ENCODE results near the gene NACC1.
"Not testable (repeated sequence)": the region's sequence is repeated elsewhere in the genome, so short reads cannot be mapped to it uniquely, and the experiment has no call there.

Gene NACC1

DNA sequence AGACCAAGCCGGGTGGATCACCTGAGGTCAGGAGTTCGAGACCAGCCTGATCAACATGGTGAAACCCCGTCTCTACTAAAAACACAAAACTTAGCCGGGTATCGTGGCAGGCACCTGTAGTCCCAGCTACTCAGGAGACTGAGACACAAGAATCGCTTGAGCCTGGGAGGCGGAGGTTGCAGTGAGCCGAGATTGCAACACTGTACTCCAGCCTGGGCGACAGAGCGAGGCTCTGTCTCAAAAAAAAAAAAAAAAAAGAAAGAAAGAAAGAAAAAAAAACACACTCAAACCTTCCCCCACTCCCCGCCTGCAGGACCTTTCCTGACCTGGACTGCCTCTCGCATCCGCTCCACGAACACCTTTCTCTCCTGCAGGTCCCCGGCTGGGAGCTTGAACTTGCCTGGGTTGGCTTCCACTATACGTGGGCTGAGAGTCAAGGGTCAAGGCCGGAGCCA, 31.1 kb downstream of the NACC1 start:
- not testable (repeated sequence) for DNase-seq

DNA sequence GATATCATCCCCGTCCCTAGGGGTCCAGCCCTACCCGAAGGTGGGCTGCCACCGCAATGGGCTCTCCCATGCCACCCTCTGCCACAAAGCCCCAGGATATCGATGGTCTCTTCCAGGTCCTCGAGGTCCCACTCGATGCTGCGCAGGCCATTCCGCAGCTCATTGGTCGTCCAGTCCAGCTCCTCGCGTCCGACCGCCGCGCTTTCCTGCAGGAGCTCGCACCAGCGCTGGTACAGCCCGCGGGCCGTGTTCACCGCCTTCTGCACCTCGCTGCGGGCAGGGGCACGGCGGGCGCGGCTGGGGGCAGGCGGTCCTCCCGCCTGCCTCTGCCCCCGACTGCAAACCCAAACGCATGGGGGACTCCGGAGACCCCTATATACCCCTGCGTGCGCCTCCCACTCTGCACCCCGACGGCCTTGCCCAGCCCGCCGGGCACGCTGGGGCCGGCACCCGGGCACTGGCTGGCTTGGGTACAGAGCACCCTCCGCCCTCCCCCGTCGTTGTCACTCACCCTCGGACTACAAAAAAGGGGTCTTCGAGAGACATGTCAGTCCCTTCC, 31.6 kb downstream of the NACC1 start:
- DNase-seq: peak; percentile 29

DNA sequence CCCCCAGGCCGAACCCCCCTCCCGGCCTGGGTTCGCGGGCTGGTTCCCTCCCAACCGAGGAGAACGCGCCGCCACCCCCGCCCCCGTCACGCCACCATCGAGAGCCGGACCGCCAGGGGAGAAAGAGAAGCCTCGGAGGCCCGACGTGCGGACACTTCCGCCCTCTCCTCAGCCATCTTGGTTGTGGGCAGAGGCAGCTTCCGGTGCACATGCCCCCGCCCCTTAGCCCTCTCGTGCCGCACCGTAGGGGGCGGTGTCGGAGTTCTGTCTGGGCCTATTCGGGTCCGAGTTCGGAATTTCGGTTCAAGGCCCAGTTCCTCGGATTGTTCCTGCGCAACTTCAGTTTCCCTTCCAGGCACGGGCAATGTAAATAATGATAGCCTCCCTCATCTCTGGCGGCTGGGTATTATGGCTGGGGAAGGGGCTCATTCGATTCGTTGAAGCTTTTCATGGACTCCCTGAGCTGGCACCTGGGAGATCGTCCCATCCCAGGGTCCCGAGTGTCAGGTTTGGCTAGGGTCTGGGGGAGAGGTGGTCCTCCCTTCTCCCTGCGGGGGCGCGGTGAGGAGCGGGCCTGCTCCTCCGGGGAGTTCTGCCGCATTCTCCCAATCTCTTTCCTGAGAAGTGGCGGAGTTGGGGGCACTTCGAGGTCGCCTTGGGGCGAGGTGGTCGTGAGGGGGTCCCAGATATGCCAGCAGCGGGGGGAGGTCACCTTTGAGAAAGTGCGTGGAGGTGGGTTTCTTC, 32.3 kb downstream of the NACC1 start, which contains the start of the genes IER2 and STX10:
Gene IER2, plus strand, starts transcription at position 225 of the 744 bp plus-strand sequence. CDS start 2,776 bp downstream, outside the sequence.
Gene STX10, minus strand, starts transcription at position 189 of the 744 bp plus-strand sequence. CDS start 202 bp downstream, outside the sequence.
- peak; percentile 94 for DNase-seq

DNA sequence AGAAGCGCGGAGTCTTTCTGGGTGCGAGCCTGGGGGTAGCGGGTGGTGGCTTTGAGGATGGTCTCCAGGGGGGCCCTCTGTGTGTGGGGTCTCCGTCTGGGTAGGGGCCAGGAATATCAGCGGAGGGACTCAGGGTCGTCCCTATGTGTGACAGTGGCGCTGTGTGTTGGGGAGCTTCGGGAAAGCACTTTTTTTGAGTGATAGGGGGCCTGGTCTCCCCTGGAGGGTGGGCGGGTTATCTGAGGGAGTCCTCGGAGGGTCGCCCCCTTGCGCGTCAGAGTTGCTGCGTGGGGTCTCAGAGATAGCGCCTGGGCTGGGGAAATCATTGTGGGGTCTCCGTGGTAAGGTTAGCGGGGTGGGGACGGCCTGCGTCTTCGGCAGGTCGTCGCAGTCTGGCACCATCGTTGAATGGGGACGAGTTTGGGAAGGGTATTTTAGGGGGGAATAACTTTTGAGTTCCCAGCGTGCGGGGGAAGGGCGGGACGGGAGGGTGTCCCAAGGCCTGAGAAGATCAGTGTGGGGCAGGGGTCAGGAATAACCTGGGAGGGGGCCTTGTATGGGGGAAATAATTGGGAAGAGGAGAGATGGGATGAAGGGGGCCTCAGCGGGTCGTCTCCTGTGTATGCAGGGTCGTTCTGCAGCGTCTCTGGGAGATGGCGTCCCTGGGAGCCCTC, 33.0 kb downstream of the NACC1 start:
- peak; percentile 17 for DNase-seq

DNA sequence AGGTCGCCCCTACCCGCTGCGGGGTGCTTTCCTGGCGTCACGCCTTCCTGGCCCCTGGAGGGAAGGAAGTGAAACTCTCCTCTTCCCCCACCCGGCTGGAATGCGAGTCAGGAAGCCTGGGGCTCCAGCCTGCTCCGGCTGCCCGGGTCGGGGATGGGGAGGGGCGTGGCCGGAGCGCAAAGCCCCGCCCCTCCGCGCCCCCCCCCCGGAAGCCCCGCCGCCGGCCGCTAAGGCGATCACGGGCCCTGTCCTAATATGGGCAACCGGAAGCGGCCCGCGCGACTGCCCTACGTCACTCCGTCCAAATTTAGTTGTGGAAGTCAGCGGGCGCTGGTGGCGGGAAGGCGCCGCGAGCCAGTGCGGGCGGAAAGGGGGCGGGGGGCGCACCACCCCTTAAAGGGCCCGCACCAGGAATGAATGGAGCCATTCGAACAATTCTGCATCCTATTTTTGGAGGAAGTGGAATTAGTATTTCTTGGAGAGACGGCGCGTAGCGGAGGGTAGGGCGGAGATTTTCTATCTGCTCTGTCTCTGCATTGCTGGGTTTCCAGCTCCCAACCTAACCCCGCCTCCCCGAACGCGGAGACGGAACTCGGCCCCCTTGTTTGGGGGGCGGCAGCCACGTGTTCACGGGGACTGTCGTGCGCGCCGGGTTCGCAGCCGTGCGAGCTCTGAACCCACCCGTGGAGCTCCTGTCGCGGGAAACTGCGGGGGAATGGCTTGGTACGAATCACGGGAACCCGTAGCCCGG, 33.7 kb downstream of the NACC1 start:
- peak; percentile 97 for DNase-seq

DNA sequence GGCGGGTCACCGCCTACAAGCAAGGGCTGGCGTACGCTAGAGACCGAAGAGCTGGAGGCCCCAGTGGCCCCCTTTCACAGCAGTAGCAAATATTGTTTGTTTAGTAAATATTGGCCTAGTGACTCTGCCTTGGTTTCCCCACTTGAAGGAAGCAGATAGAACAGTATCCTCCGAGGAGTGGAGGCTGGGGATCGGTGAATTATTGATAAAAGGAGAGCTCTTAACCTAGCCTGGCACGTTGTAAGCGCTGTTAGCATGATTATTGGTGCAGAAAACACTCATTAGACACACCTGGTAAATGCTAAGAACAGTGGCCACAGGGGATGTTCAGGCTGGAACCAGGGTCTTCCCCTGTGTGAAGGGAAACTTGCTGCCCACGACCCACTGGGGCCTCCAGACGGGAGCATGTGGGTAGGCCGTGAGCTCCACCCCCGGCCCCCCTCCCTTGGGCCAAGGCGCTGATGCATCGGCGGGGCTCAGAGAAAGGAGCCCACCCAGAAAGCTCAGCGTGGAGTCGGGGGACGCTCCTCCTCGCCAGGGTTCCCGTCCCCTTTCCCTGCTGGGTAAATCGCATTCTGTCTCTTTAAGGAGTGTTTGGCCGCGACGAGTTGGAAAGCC, 34.4 kb downstream of the NACC1 start:
- DNase-seq: no peak

DNA sequence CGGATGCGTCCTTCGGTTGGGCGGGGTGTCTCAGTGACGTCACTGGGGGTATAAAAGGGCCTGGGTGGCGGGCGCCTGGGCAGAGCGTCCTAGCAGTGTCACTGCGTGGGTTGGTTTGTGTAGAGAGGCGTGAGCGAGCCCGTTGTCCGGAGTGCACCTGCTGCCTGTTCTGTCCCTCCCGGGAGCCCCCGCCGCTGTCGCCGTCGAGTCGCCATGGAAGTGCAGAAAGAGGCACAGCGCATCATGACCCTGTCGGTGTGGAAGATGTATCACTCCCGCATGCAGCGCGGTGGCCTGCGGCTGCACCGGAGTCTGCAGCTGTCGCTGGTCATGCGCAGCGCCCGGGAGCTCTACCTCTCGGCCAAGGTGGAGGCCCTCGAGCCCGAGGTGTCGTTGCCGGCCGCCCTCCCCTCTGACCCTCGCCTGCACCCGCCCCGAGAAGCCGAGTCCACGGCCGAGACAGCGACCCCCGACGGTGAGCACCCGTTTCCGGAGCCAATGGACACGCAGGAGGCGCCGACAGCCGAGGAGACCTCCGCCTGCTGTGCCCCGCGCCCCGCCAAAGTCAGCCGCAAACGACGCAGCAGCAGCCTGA, 35.0 kb downstream of the NACC1 start:
- DNase-seq: peak; percentile 99

DNA sequence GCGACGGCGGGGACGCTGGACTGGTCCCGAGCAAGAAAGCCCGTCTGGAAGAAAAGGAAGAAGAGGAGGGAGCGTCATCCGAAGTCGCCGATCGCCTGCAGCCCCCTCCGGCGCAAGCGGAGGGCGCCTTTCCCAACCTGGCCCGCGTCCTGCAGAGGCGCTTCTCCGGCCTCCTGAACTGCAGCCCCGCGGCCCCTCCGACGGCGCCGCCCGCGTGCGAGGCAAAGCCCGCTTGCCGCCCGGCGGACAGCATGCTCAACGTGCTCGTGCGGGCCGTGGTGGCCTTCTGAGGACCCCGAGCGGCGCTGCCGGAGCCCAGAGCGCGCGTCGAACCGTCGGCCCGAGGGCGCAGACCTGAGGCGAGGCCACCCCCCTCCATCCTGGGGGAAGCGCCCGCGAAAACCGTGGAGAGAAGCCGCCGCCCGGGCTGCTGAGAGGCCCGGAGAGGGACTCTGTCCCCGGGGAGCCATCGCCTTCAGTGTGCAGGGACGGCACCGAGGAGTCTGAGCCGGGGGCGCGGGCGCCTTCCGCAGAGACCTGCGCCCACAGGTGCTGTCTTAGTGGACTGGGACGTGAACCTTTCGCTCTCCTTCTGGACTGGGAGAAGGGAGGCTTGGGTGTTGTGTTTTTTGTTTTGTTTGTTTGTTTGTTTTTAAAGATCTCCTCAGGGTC, 35.6 kb downstream of the NACC1 start:
- peak; percentile 10 for DNase-seq

DNA sequence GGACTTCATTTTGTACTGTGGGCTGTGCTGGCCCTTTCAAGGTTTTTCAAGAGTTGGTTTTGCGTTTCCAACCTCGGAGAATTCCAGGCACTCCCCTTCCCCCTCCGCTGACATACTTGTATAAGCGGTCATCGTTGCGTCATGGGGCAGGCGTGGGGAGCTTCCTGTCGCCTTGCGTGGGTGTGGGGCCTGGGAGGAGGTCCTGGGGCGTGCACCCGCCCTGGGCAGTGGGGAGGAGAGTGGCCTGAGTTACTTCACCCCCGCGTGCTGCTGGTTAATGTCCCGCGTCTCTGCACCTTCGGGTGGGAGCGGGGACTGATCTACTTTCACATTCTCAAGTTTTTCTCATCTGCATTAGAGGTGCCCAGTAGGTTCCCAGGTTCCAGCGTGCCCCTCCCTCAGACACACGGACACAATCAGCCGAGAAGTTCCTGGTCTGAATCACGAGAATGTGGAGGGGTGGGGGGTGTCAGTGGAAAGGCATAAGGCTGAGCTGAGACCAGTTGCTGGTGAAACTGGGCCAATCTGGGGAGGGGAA, 36.2 kb downstream of the NACC1 start:
- DNase-seq: peak; percentile 47

DNA sequence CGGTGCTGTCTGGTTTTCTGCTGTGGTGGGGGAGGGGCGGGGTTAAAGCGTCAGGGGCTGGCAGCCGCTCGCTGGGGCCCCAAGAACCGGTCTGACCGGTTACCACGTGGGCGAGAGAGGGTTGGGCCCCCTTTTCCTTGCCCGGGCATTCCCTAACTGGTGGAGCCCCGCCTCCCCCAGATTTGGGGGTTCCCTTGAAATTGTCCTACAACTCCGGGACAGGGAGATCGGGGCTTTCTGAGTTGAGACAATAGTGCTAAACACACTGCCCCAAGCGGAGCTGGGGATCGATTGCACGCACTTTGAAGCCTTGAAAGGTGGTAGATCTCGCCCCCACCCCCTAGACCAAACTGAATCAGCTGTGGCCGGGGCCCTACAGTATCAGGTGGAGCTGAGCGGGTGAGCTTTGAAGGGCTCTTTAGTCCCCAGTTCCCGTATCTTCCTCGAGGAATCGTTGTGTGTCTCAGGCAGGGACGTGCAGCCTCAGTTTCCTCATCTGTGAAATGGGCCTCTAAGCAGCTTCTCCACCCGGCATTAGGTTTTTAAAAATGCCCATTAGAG, 36.9 kb downstream of the NACC1 start:
- DNase-seq: peak; percentile 78

DNA sequence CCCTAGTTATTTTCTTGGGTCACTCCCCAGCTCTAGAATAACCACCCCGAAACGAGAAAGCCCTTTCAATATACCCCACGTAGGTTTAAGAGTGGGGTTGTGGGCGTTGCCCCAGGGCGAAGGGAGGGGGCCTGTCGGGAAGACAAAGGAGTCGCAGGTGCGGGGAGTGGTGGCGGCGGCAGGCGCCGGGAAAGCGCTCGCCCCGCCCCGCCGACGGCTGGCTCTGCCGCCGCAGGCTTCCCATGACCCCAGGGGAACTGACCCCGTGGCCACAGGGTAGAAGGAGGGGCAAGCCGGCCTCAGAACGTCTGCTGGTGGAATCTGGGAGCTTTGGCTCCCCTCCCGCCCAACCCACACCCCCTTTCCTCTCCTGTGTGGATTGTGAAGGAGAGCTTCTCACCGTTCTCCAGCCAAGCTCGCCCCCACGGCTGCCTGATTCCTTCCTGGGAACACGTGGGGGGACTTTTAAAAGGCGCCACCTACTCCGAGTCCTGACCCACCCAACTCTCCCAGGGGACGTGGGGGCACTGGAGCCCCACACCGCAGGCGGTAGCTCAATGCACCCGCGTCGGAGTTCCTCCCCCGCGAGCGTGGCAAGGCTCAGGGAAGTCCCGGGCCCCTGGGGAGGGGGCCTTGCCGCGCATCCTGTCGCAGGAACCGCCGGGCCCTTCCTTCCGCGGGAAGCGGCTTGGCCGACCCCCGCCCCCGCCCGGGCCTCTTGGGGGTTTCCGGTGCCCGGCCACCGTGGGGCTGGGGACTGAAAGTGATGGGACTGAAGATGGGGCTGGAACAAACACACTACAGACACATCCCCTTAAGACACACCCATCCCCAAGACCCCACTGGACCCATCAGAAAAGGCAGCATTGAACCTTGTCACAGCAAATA, 37.7 kb downstream of the NACC1 start:
- DNase-seq: peak; percentile 78

DNA sequence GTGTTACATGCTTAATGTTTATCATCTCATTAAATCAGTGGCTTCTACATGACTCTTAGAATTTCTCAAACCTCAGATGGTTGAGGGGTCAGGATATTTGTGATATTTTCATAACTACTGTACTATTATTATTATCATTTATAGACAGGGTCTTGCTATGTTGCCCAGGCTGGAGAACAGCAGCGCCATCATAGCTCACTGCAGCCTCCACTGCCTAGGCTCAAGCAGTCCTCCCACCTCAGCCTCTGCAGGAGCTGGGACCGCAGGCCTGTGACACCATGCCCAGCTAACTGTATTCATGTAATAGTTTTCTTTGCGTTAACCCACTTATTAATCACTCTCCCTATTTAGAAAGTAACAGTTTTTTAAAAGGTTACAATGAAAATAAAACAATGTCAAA, 41.6 kb downstream of the NACC1 start:
- DNase-seq: no peak

DNA sequence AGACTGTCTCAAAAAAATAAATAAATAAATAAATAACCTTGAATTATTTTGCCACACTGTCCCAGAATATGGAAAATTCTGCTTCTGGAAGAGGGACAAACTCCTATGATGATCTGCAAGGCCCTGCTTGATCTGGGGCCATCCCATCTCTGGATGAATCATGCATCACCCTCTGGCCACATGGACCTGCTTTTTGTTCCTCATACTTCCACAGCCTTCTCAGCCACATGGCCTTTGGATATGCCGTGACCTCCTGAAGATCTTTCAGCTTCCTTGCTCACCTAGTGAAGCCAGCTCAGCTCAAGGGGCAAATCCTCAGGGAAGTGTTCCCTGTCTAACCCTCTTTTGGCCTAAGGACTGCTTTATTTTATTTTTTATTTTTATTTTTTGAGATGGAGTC, 42.5 kb downstream of the NACC1 start:
- DNase-seq: no peak

DNA sequence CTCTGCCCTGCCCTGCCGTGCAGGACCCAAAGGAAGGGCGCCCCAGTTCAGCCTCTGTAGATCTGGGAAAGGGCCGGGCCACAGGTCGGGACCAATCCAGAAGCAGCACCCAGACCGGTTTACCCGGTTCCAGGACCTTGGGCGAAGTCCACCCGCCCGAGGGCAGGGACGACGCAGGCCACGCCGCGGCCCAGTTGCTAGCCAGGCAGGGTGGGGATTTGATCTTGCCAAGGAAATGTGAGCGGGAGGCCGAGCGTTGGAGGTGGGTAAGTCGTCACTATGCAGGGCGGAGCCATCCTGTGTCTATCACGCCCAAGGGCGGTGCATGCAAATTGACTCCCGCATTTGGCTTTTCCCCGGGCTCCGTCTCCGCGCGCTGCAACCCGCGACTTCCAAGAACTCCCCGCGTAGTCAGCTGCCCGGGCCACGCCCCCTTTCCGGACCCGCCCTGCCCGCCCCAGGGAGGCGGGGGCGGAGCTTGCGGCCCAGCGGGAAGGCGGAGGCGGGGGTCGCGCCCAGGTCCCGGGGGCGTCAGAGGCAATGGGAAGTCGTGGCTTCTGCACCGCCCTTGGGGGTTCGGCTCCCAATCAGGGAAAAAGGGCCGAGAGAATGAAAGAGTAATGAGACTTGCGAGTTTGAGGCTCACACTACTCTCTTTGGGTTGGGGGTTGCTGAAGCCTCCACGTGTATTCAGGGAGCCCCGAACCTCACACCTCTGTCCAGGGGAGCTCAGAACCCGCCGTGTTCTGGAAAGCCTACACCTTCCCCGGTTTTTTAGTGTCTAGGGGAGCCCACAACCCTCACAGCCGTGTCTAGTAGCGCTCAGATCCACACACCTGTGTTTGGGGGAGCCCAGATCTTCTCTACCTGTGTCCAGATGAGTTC, 44.9 kb downstream of the NACC1 start:
- peak; percentile 73 for DNase-seq

DNA sequence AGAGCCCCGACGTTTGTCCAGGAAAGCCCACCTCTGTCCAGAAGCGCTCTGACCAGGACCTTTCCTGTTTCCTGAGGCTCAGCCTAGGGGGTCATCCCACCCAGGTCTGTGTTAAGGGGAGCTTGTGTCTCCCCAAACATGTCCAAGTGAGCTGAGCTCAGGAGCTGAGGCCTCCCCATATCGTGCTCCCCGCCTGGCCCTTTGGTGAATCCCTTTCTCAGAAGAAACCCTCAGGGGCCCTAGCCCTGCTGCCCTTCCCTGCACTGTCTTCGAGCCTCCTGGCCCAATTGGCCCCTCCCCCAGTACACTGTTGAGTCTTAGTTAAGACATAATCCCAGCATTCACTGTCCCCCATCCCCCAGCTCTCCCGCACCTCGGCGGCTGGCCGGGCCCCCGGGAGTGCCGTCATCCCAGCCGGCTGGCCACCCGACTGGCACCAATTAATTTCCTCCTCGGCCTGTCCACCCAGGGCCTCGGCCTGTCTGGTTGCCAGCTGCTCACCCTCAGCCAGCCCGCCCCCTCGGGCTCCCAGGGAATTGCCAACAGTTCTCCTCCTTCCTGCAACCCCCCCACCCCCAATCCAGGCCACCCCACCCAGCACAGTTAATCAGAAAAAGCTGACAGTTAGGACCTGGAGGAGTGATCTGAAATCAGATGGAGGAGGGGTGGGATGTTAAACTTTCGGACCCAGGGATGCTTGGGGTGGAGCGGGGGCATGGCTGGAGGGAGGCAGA, 45.7 kb downstream of the NACC1 start:
- peak; percentile 29 for DNase-seq

DNA sequence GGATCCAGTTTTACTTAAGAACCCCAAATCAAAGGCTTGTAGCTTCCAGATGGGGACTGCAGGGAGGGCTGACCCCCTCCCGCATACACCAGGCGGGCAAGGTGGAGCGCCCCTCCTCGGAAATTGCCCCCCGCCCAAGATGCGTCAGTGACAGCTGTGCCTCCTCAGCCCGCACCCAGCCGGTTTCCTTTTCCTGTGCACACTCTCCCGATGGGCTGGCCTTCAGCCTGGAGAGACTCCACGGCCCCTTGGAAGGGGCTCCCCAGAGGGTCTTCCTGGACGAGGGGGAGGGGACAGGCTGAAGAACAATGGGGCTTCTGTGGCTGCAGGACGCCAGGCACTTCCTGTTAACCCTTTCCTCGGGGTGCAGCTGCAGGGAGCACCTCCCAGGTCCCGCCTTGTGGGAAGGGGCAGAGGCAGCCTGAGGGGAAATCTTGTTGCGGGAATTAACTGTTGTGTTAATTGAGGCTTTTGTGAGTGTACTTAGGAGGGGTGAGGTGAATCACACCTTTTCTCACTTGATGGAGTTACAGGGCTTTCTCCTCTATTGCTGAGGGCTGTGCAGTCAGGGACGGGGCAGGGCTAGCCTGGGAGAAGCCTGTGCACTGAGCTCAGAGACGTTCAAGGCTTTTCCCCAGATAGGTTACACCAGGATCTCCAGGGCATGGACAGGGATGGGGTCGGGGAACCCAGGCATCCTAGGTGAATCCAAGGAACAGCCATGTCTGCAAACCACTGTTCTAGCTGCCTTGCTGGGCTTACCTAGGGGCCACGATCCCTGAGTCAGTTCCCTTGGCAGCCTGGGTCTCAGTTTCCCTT, 46.5 kb downstream of the NACC1 start:
- peak; percentile 43 for DNase-seq
